HL-60 (cell line): Measurements from ENCODE around the gene CCDC120.

Experiments used
- DNase-seq, 2 experiments: peaks; one replicate each; pipeline ENCODE4 v3.0.0-alpha.2; 2010 to 2020; ENCODE audit warnings: low read depth in 1 of 2, low spot score in 1 of 2
- H3K27ac ChIP-seq: fragments of 250-450 bp; sonication (Bioruptor Pico); replicated peaks from 2 replicates; pipeline ENCODE4 v1.5.1; 2020; ENCODE audit warnings: mild to moderate bottlenecking, moderate library complexity
- H3K27me3 ChIP-seq: fragments of 250-450 bp; sonication (Bioruptor Pico); 2 replicates; pipeline ENCODE4 v1.5.1; 2021; ENCODE audit warnings: mild to moderate bottlenecking, moderate library complexity; ENCODE audit not compliant: insufficient read depth, poor library complexity, severe bottlenecking
- H3K4me3 ChIP-seq: replicated peaks from 2 replicates; pipeline ENCODE4 v1.5.1; 2011; ENCODE audit warnings: mild to moderate bottlenecking, control low read depth, low read length; ENCODE audit not compliant: insufficient read depth
- CTCF ChIP-seq: IDR thresholded peaks from one replicate; pipeline ENCODE4 v1.5.1; 2011; ENCODE audit warnings: low read length, control low read depth, inconsistent platforms; ENCODE audit not compliant: insufficient read depth
- GABPA ChIP-seq: IDR thresholded peaks from 2 replicates; pipeline ENCODE4 v1.6.1; 2012; ENCODE audit warnings: low read depth
- POLR2AphosphoS5 ChIP-seq: IDR thresholded peaks from 2 replicates; pipeline ENCODE4 v1.6.1; 2012; ENCODE audit warnings: low read depth
- REST ChIP-seq: IDR thresholded peaks from 2 replicates; pipeline ENCODE4 v1.6.1; 2012; ENCODE audit warnings: low read depth; ENCODE audit not compliant: insufficient replicate concordance
- SPI1 ChIP-seq: IDR thresholded peaks from 2 replicates; pipeline ENCODE4 v1.6.1; 2012; ENCODE audit warnings: low read depth, mild to moderate bottlenecking, borderline replicate concordance

The CCDC120 gene

GRCh38 chrX:49064735-49065134 is 5.9 kb downstream of the CCDC120 start:
- Histone ChIP-seq H3K27ac (no peak overlapping the region), H3K4me3 (no peak overlapping the region), H3K27me3 (no peaks in the 10 kb centered on the region)
- DNase-seq: no peak
- TF ChIP-seq SPI1 (no peak), GABPA (no peak), REST (no peak), POLR2AphosphoS5 (no peak), CTCF (no peak)

DNA sequence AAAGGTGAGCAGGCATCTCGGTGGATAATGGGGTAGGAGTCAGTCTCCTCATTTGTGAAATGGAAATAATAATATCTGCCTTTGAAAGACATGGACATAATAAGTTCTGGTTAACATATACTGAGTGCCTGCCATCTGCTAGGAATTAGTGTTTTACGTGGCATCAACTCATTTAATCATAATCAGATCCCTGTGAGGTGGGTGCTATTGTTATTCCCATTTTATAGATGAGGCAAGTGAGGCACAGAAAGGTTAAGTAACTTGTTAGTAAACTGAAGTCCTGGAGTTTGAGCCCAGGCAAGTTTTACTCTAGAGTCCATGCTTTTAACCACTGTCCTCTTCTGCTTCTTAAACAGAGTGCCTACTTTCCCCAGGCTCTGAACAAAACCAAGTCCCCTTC is 7.5 kb downstream of the CCDC120 start:
- DNase-seq: no peak
- no peak for TF ChIP-seq CTCF
- no peak for TF ChIP-seq REST
- no peak for TF ChIP-seq SPI1
- no peak overlapping the region for H3K27ac ChIP-seq

GRCh38 chrX:49066690-49067089 is 7.9 kb downstream of the CCDC120 start:
- no peak for DNase-seq
- Histone ChIP-seq H3K27me3 (no peaks in the 10 kb centered on the region), H3K27ac (no peak overlapping the region), H3K4me3 (no peak overlapping the region)
- TF ChIP-seq CTCF (no peak), GABPA (no peak), REST (no peak), SPI1 (no peak), POLR2AphosphoS5 (no peak)

More for the DNA sequence above, 7.5 kb downstream of the CCDC120 start:
- Histone ChIP-seq H3K4me3 (no peak overlapping the region), H3K27me3 (no peaks in the 10 kb centered on the region)
